Caco-2 (cell line): ENCODE data around the gene ADGRL1. TPM values are rescaled to one million over a fixed set of nuclear protein-coding genes. Genes with fewer than 3 reads are reported as not detected.
"Not testable (repeated sequence)": the region's sequence is repeated elsewhere in the genome, so short reads cannot be mapped to it uniquely, and the experiment has no call there.

Source experiments
- BruUV-seq: library from RNA; stranded (reverse); fragments of 400-500 nt; replicated peaks from 2 replicates; lab custom pipeline; 2021; lab: Mats Ljungman, UMichigan
- CTCF ChIA-PET: fragments of 300-600 bp; sonication (Branson Sonifier 250); formaldehyde crosslinking; loops from one replicate; lab custom pipeline; 2022; ENCODE audit warnings: antibody characterized with exemption; lab: Charles Lee
- POLR2A ChIA-PET: fragments of 300-600 bp; sonication (Branson Sonifier 250); formaldehyde crosslinking; loops from one replicate; lab custom pipeline; 2022; ENCODE audit warnings: antibody characterized with exemption; lab: Charles Lee
- DNase-seq, 2 experiments: peaks; one replicate each; pipeline versions ENCODE4 v3.0.0 to v3.0.0-alpha.2; 2020 to 2022
- H3K27me3 ChIP-seq: replicated peaks from 2 replicates; pipeline ENCODE4 v1.6.0; 2011; ENCODE audit warnings: low read length; ENCODE audit not compliant: control insufficient read depth, insufficient read depth
- H3K36me3 ChIP-seq: 2 replicates; pipeline ENCODE4 v1.5.1; 2011; ENCODE audit warnings: low read length; ENCODE audit not compliant: control insufficient read depth, insufficient read depth
- H3K4me1 ChIP-seq: fragments of 250-450 bp; sonication (Bioruptor Pico); 2 replicates; pipeline ENCODE4 v1.5.1; 2020; ENCODE audit warnings: mild to moderate bottlenecking
- H3K4me3 ChIP-seq: 2 replicates; pipeline ENCODE4 v1.5.1; 2011; ENCODE audit warnings: low read depth, mild to moderate bottlenecking, control low read depth, low read length
- H3K9me3 ChIP-seq: fragments of 250-450 bp; sonication (Bioruptor Pico); 2 replicates; pipeline ENCODE4 v1.5.1; 2020; ENCODE audit warnings: mild to moderate bottlenecking, moderate library complexity
- H3K27ac Mint-ChIP-seq: one replicate; pipeline ENCODE4 v1.8.0; 2022; ENCODE audit warnings: mixed read lengths; ENCODE audit not compliant: unreplicated experiment
- H3K27me3 Mint-ChIP-seq: one replicate; pipeline ENCODE4 v1.8.0; 2022; ENCODE audit warnings: mixed read lengths; ENCODE audit not compliant: insufficient read depth, unreplicated experiment
- H3K36me3 Mint-ChIP-seq: one replicate; pipeline ENCODE4 v1.8.0; 2022; ENCODE audit warnings: mild to moderate bottlenecking, mixed read lengths; ENCODE audit not compliant: insufficient read depth, unreplicated experiment
- H3K4me1 Mint-ChIP-seq: one replicate; pipeline ENCODE4 v1.8.0; 2022; ENCODE audit warnings: low read depth, mixed read lengths; ENCODE audit not compliant: unreplicated experiment
- H3K4me3 Mint-ChIP-seq: one replicate; pipeline ENCODE4 v1.8.0; 2022; ENCODE audit warnings: mild to moderate bottlenecking, moderate library complexity, mixed read lengths; ENCODE audit not compliant: unreplicated experiment
- H3K9me3 Mint-ChIP-seq: one replicate; pipeline ENCODE4 v1.8.0; 2022; ENCODE audit warnings: mixed read lengths; ENCODE audit not compliant: unreplicated experiment
- intact Hi-C: fragments of 100-400 bp; cut with micrococcal nuclease; formaldehyde crosslinking; loops from one replicate; pipeline ENCODE4 v1.10.0; 2022; ENCODE audit not compliant: unreplicated experiment
- total RNA-seq: library from RNA; stranded (reverse); gene quantifications from 2 replicates; pipeline ENCODE4 v1.2.3, GENCODE V29; 2022
- TF ChIP-seq, protein P1 (sequence below), 2 experiments: fragments of 200-600 bp in 1 of 2; IDR thresholded peaks; 1 replicate in 1 of 2; 2 replicates in 1 of 2; pipeline versions ENCODE4 v1.5.1 to v1.8.0; 2011 to 2022; ENCODE audit warnings: antibody characterized with exemption in 1 of 2, control low read depth in 1 of 2, inconsistent platforms in 1 of 2, low read depth in 1 of 2, low read length in 1 of 2, mild to moderate bottlenecking in 1 of 2, moderate library complexity in 1 of 2; ENCODE audit not compliant: insufficient read depth in 1 of 2, severe bottlenecking in 1 of 2, unreplicated experiment in 1 of 2

Gene ADGRL1
- total RNA-seq, 1 experiment from 2014 or later = 17.6 TPM

DNA sequence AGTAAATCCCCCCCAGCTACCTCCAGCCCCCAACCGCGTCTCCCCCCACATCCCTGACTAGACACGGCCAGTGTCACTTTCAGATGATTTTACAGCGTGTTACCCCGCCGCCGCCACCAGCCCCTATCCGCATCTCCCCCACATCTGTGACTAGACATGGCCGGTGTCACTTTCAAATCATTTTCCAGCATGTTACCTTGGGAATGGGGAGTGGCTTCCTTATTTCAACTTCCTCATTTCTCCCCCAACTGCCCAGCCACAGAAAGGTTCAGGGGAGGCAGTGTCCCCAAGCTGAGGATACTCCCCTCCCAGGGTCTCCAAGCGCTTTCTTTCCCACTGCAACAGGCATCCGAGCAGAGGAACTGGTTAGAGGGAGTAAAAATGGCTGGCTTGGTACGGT lies 18.4 kb downstream of the ADGRL1 start:
- H3K4me1 ChIP-seq = no peaks in the 10 kb centered on the region
- no TSS peak for BruUV-seq

DNA sequence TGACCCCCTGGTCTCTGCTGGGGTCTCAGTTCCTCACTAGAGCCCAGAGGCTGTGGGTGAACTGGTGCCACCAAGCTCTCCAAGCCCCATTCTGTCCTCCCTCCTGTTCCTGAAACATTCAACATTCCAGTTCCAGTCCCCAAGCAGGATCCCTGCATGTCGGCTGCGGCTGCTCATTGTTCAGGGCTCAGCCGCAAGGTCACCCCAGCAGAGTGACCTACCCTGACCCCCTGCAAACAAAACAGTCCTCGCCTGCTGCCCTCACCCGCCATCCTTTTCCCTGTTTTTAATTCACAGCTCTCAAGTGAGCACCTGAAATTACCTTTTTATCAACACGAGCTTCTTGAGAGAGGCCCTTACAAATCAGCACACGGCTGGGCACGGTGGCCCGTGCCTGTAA lies 19.3 kb downstream of the ADGRL1 start:
- CTCF ChIA-PET, H3K9me3 Mint-ChIP-seq, BruUV-seq, H3K36me3 Mint-ChIP-seq, H3K27ac Mint-ChIP-seq, H3K4me3 ChIP-seq, H3K9me3 ChIP-seq, H3K27me3 ChIP-seq, H3K36me3 ChIP-seq, H3K4me1 Mint-ChIP-seq, H3K27me3 Mint-ChIP-seq, H3K4me3 Mint-ChIP-seq, POLR2A ChIA-PET, H3K4me1 ChIP-seq, DNase-seq, intact Hi-C loops: not testable (repeated sequence)

More for the DNA sequence above, 18.4 kb downstream of the ADGRL1 start:
- Histone ChIP-seq H3K36me3 (no peaks in the 10 kb centered on the region), H3K27me3 (no peaks in the 10 kb centered on the region), H3K9me3 (no peaks in the 10 kb centered on the region), H3K4me3 (no peak overlapping the region)
- H3K36me3 Mint-ChIP-seq = no peaks in the 10 kb centered on the region
- TF ChIP-seq, protein P1, sequence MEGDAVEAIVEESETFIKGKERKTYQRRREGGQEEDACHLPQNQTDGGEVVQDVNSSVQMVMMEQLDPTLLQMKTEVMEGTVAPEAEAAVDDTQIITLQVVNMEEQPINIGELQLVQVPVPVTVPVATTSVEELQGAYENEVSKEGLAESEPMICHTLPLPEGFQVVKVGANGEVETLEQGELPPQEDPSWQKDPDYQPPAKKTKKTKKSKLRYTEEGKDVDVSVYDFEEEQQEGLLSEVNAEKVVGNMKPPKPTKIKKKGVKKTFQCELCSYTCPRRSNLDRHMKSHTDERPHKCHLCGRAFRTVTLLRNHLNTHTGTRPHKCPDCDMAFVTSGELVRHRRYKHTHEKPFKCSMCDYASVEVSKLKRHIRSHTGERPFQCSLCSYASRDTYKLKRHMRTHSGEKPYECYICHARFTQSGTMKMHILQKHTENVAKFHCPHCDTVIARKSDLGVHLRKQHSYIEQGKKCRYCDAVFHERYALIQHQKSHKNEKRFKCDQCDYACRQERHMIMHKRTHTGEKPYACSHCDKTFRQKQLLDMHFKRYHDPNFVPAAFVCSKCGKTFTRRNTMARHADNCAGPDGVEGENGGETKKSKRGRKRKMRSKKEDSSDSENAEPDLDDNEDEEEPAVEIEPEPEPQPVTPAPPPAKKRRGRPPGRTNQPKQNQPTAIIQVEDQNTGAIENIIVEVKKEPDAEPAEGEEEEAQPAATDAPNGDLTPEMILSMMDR (IDR thresholded peaks at IDR 0.05; ENCODE audit: insufficient read depth in 1 of 2, low read depth in 1 of 2, low read length in 1 of 2, severe bottlenecking in 1 of 2, unreplicated experiment in 1 of 2) = no peak
- H3K9me3 Mint-ChIP-seq = no peaks in the 10 kb centered on the region
- no peaks in the 10 kb centered on the region for H3K27me3 Mint-ChIP-seq
- no peak for DNase-seq
- no peak overlapping the region for H3K4me3 Mint-ChIP-seq
- ChIA-PET CTCF (no interaction called here), POLR2A (no interaction called here)
- H3K4me1 Mint-ChIP-seq = peaks cover 6% of the 10 kb centered on the region
- H3K27ac Mint-ChIP-seq = no peak overlapping the region
- intact Hi-C loops = no loop called here

DNA sequence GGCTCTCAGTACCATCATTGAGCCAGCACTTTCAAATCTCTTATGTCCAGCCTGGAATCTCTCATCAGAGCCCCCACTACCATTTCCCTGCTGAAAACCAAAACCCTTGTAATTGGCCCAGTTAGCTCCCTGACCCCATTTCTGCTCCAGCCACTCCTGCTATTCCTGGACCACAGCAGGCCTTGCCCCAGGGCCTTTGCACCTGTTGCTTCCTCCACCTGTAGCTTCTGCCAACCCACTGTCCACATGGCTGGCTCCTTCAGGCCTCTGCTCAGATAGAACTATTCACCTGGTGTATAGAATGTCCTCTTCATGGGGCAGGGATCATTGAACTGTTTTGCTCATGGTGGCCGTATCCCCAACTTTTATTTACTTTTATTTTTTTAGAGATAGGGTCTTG lies 20.3 kb downstream of the ADGRL1 start:
- BruUV-seq, H3K9me3 ChIP-seq, H3K4me3 ChIP-seq, H3K36me3 ChIP-seq, POLR2A ChIA-PET, H3K27me3 ChIP-seq, H3K36me3 Mint-ChIP-seq, H3K9me3 Mint-ChIP-seq, intact Hi-C loops, DNase-seq, H3K4me1 Mint-ChIP-seq, H3K27me3 Mint-ChIP-seq, CTCF ChIA-PET, H3K4me3 Mint-ChIP-seq, H3K27ac Mint-ChIP-seq, H3K4me1 ChIP-seq: not testable (repeated sequence)

DNA sequence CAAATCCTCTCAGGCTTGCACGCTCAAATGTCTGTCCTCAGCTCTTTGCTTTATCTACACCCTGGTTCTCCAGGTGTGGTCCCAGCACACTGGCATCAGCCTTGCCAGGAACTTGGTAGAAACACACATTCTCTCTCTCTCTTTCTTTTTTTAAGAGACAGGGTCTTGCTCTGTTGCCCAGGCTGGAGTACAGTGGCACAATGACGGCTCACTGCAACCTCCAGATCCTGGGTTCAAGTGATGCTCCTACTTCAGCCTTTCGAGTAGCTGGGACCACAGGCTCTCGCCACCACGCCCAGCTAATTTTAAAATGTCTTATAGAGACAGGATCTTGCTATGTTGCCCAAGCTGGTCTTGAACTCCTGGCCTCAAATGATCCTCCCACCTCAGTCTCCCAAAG lies 20.8 kb downstream of the ADGRL1 start:
- TF ChIP-seq, protein P1 (IDR thresholded peaks at IDR 0.05; ENCODE audit: insufficient read depth in 1 of 2, low read depth in 1 of 2, low read length in 1 of 2, severe bottlenecking in 1 of 2, unreplicated experiment in 1 of 2) = no peak
- H3K27ac Mint-ChIP-seq = no peak overlapping the region
- H3K9me3 Mint-ChIP-seq = no peaks in the 10 kb centered on the region
- H3K4me3 ChIP-seq = no peak overlapping the region
- no peaks in the 10 kb centered on the region for H3K9me3 ChIP-seq
- H3K27me3 Mint-ChIP-seq = no peaks in the 10 kb centered on the region
- CTCF ChIA-PET = no interaction called here
- H3K4me3 Mint-ChIP-seq = no peak overlapping the region
- no peaks in the 10 kb centered on the region for H3K36me3 ChIP-seq
- POLR2A ChIA-PET = no interaction called here
- no peaks in the 10 kb centered on the region for H3K36me3 Mint-ChIP-seq
- no peaks in the 10 kb centered on the region for H3K4me1 ChIP-seq
- H3K27me3 ChIP-seq = no peaks in the 10 kb centered on the region
- DNase-seq = no peak
- no TSS peak for BruUV-seq
- intact Hi-C loops = no loop called here
- no peaks in the 10 kb centered on the region for H3K4me1 Mint-ChIP-seq
